Fibroblast of peridontal ligament (primary cell): Measurements from ENCODE around the gene RGL2.
A peak's percentile ranks its signal among the peaks of the same experiment; 100 is the strongest.
"Not testable (repeated sequence)": the region's sequence is repeated elsewhere in the genome, so short reads cannot be mapped to it uniquely, and the experiment has no call there.

Experiments
- DNase-seq: peaks from one replicate; pipeline ENCODE4 v3.0.0-alpha.2; 2010; ENCODE audit errors: extremely low read depth

The RGL2 gene

GRCh38 chr6:33294086-33294823 lies 4.5 kb downstream of the RGL2 start:
- no peak for DNase-seq

- no peak for DNase-seq
Observed at GRCh38 chr6:33292996-33293682, 5.6 kb downstream of the RGL2 start.

GRCh38 chr6:33290459-33290858 lies 8.3 kb downstream of the RGL2 start:
- no peak for DNase-seq

- no peak for DNase-seq
Observed at GRCh38 chr6:33289784-33290315, 8.9 kb downstream of the RGL2 start.

GRCh38 chr6:33288921-33289783 lies 9.6 kb downstream of the RGL2 start, which contains the start of the genes PFDN6 and WDR46:
Gene PFDN6 (plus strand): TSS chr6:33289601. CDS start chr6:33289857, 256 bp downstream.
Gene WDR46 (minus strand): TSS chr6:33289239. CDS start chr6:33289170, 69 bp downstream.
- DNase-seq: peak; percentile 91

- DNase-seq: no peak
Observed at GRCh38 chr6:33288141-33288920, 10.4 kb downstream of the RGL2 start.

- no peak for DNase-seq
Observed at GRCh38 chr6:33286946-33287914, 11.5 kb downstream of the RGL2 start.

GRCh38 chr6:33285214-33285613 lies 13.5 kb downstream of the RGL2 start:
- DNase-seq: not testable (repeated sequence)

- no peak for DNase-seq
Observed at GRCh38 chr6:33280539-33280938, 18.2 kb downstream of the RGL2 start.

- peak; percentile 31 for DNase-seq
Observed at GRCh38 chr6:33279971-33280511, 18.7 kb downstream of the RGL2 start.

GRCh38 chr6:33279257-33279695 lies 19.5 kb downstream of the RGL2 start:
- DNase-seq: no peak

GRCh38 chr6:33278810-33279209 lies 19.9 kb downstream of the RGL2 start:
- no peak for DNase-seq

- no peak for DNase-seq
Observed at GRCh38 chr6:33278392-33278741, 20.4 kb downstream of the RGL2 start.

- DNase-seq: no peak
Observed at GRCh38 chr6:33277663-33278391, 20.9 kb downstream of the RGL2 start.

GRCh38 chr6:33276864-33277662 lies 21.7 kb downstream of the RGL2 start, which contains the start of gene B3GALT4:
Gene B3GALT4 (plus strand): TSS chr6:33277123. CDS start chr6:33277420, 297 bp downstream.
- peak; percentile 45 for DNase-seq

GRCh38 chr6:33276581-33276863 lies 22.2 kb downstream of the RGL2 start:
- DNase-seq: no peak

GRCh38 chr6:33275795-33276580 lies 22.8 kb downstream of the RGL2 start:
- DNase-seq: not testable (repeated sequence)
